Vagina (tissue), 2 donors: ENCODE measurements around the gene ATAD5.

ENCODE experiments used
- CTCF ChIP-seq, 3 experiments: fragments of 450-650 bp in 2 of 3; fragments of 200-600 bp in 1 of 3; sonication (generic) in 1 of 3; IDR thresholded peaks; one replicate each; pipeline ENCODE4 v1.5.1; 2017 to 2019; ENCODE audit warnings: antibody characterized with exemption in 3 of 3, mild to moderate bottlenecking in 2 of 3, moderate library complexity in 2 of 3
- POLR2AphosphoS5 ChIP-seq, 2 donors: sonication (generic); formaldehyde crosslinking; IDR thresholded peaks; one replicate each; pipeline ENCODE4 v1.9.0; 2017; ENCODE audit warnings: antibody characterized with exemption in 2 of 2, mild to moderate bottlenecking in 2 of 2, low read depth in 1 of 2; ENCODE audit not compliant: insufficient read depth in 1 of 2

- no peak for TF ChIP-seq CTCF (IDR thresholded peaks at IDR 0.05)
- no peak for TF ChIP-seq POLR2AphosphoS5 (IDR thresholded peaks at IDR 0.05; ENCODE audit: insufficient read depth in 1 of 2, low read depth in 1 of 2)
Observed at GRCh38 chr17:30928584-30928983, 96.8 kb downstream of the ATAD5 start.
